Measurements from ENCODE around the gene SLC2A6.

The SLC2A6 gene

GRCh38 chr9:133514460-133515239, 35.8 kb upstream of the SLC2A6 start:
- Histone ChIP-seq H3K4me3 (replicated peaks; ENCODE audit: low read depth, low read length) (no peak overlapping the region), H3K36me3 (ENCODE audit: control insufficient read depth, insufficient read depth, low read length) (no peaks in the 10 kb centered on the region), H3K27me3 (replicated peaks; ENCODE audit: control insufficient read depth, insufficient read depth, low read length) (peaks cover 4% of the 10 kb centered on the region; the same call in 1 of the 2 replicates)
- TF ChIP-seq CTCF (IDR thresholded peaks at IDR 0.05; ENCODE audit: insufficient read depth, low read length, poor library complexity, severe bottlenecking): no peak
- DNase-seq (ENCODE audit: extremely low read depth, insufficient read length): no peak

GRCh38 chr9:133513214-133514100, 34.6 kb upstream of the SLC2A6 start:
- H3K36me3 ChIP-seq (ENCODE audit: control insufficient read depth, insufficient read depth, low read length): no peaks in the 10 kb centered on the region
- no peak for TF ChIP-seq CTCF (IDR thresholded peaks at IDR 0.05; ENCODE audit: insufficient read depth, low read length, poor library complexity, severe bottlenecking)
- peaks cover 5% of the 10 kb centered on the region; the same call in 1 of the 2 replicates for H3K27me3 ChIP-seq (replicated peaks; ENCODE audit: control insufficient read depth, insufficient read depth, low read length)
- DNase-seq (ENCODE audit: extremely low read depth, insufficient read length): no peak
- no peak overlapping the region for H3K4me3 ChIP-seq (replicated peaks; ENCODE audit: low read depth, low read length)

GRCh38 chr9:133512253-133513213, 33.6 kb upstream of the SLC2A6 start:
- Histone ChIP-seq H3K36me3 (ENCODE audit: control insufficient read depth, insufficient read depth, low read length) (no peaks in the 10 kb centered on the region), H3K4me3 (replicated peaks; ENCODE audit: low read depth, low read length) (no peak overlapping the region), H3K27me3 (replicated peaks; ENCODE audit: control insufficient read depth, insufficient read depth, low read length) (peaks cover 3% of the 10 kb centered on the region; the same call in 1 of the 2 replicates)
- no peak for DNase-seq (ENCODE audit: extremely low read depth, insufficient read length)
- TF ChIP-seq CTCF (IDR thresholded peaks at IDR 0.05; ENCODE audit: insufficient read depth, low read length, poor library complexity, severe bottlenecking): no peak

GRCh38 chr9:133511607-133512006, 32.7 kb upstream of the SLC2A6 start:
- Histone ChIP-seq H3K36me3 (ENCODE audit: control insufficient read depth, insufficient read depth, low read length) (no peaks in the 10 kb centered on the region), H3K27me3 (replicated peaks; ENCODE audit: control insufficient read depth, insufficient read depth, low read length) (peaks cover 3% of the 10 kb centered on the region; the same call in 1 of the 2 replicates), H3K4me3 (replicated peaks; ENCODE audit: low read depth, low read length) (no peak overlapping the region)
- no peak for DNase-seq (ENCODE audit: extremely low read depth, insufficient read length)
- no peak for TF ChIP-seq CTCF (IDR thresholded peaks at IDR 0.05; ENCODE audit: insufficient read depth, low read length, poor library complexity, severe bottlenecking)

- TF ChIP-seq CTCF (IDR thresholded peaks at IDR 0.05; ENCODE audit: insufficient read depth, low read length, poor library complexity, severe bottlenecking): no peak
- no peak overlapping the region for H3K4me3 ChIP-seq (replicated peaks; ENCODE audit: low read depth, low read length)
- H3K27me3 ChIP-seq (replicated peaks; ENCODE audit: control insufficient read depth, insufficient read depth, low read length): peaks cover 3% of the 10 kb centered on the region; the same call in 1 of the 2 replicates
- DNase-seq (ENCODE audit: extremely low read depth, insufficient read length): no peak
- no peaks in the 10 kb centered on the region for H3K36me3 ChIP-seq (ENCODE audit: control insufficient read depth, insufficient read depth, low read length)
Measured at GRCh38 chr9:133510926-133511505, 32.1 kb upstream of the SLC2A6 start.
